Measurements from ENCODE around the gene RAB13.

DNA sequence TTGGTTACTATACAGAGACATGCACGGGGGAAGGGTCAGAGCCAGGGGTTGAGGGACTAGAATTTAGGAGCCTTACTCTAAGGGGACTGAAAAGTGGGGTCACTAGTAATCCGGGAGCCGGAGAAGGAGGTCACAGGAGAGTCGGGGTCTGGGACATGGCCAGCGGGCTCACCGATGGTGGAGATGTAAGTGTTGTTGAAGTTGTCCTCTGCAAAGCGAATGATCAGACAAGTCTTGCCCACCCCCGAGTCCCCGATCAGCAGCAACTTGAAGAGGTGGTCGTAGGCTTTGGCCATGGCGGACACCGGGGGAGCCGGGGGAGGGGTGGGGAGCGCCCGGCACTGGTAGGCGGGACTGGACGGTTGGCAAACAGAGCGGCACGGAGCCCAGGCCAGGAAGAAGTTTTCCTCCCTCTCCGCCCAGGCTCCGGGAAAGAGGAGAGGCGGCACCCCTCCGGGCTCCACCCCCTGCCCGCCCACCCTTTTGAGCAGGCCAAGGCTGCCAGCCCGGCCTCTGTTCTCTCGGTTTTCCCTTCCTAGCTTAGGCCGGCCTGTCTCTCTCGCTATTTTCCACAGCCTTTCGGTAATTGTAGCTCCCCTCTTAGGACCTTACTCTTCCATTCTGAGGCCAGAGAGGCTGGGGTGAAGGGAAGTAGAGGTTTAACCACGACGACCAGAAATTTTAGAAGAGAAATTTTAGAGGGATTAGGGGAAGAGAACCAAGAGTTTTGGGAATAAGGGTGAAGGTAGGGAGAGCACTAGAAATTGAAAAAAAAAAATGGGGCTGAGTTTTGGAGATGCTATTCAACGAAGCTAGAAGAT lies at the start of gene RAB13:
- no peak for TF ChIP-seq CTCF (conservative IDR thresholded peaks at IDR 0.05)
- TF ChIP-seq ZFX (IDR thresholded peaks at IDR 0.05), result no peak

Measured in C4-2B (cell line).